ENCODE results near the gene NKAIN2.

Gene NKAIN2

GRCh38 chr6:124792386-124792785 lies 988.7 kb downstream of the NKAIN2 start:
- no peak for DNase-seq

GRCh38 chr6:124793398-124793797 lies 989.7 kb downstream of the NKAIN2 start:
- no peak for DNase-seq

GRCh38 chr6:124795643-124796463 lies 992.2 kb downstream of the NKAIN2 start:
- no peak for DNase-seq

GRCh38 chr6:124796464-124796970 lies 992.9 kb downstream of the NKAIN2 start:
- no peak for DNase-seq

GRCh38 chr6:124797224-124797623 lies 993.6 kb downstream of the NKAIN2 start:
- DNase-seq = no peak

GRCh38 chr6:124798942-124799496 lies 995.4 kb downstream of the NKAIN2 start:
- DNase-seq = no peak

- DNase-seq = no peak
Observed at GRCh38 chr6:124799638-124800037, 996.0 kb downstream of the NKAIN2 start.

GRCh38 chr6:124800222-124800621 lies 996.6 kb downstream of the NKAIN2 start:
- DNase-seq = no peak

GRCh38 chr6:124812067-124812466 lies 1008.4 kb downstream of the NKAIN2 start:
- no peak for DNase-seq

- no peak for DNase-seq
Observed at GRCh38 chr6:124819346-124819745, 1015.7 kb downstream of the NKAIN2 start.

GRCh38 chr6:124822204-124822613 lies 1018.5 kb downstream of the NKAIN2 start:
- no peak for DNase-seq

- no peak for DNase-seq
Observed at GRCh38 chr6:124822721-124823120, 1019.1 kb downstream of the NKAIN2 start.

- DNase-seq = no peak
Observed at GRCh38 chr6:124823240-124824111, 1019.8 kb downstream of the NKAIN2 start.

GRCh38 chr6:124825564-124825963 lies 1021.9 kb downstream of the NKAIN2 start:
- DNase-seq = no peak

GRCh38 chr6:124829822-124830221 lies 1026.2 kb downstream of the NKAIN2 start:
- DNase-seq = no peak

- no peak for DNase-seq
Observed at GRCh38 chr6:124830506-124830905, 1026.8 kb downstream of the NKAIN2 start.

- no peak for DNase-seq
Observed at GRCh38 chr6:124854338-124854922, 1050.8 kb downstream of the NKAIN2 start.

- no peak for DNase-seq
Observed at GRCh38 chr6:124857746-124858145, 1054.1 kb downstream of the NKAIN2 start.

- no peak for DNase-seq
Observed at GRCh38 chr6:124858564-124858963, 1054.9 kb downstream of the NKAIN2 start.

- no peak for DNase-seq
Observed at GRCh38 chr6:124859366-124859765, 1055.7 kb downstream of the NKAIN2 start.

- no peak for DNase-seq
Observed at GRCh38 chr6:124866040-124866439, 1062.4 kb downstream of the NKAIN2 start.

- no peak for DNase-seq
Observed at GRCh38 chr6:124867121-124867520, 1063.5 kb downstream of the NKAIN2 start.

- no peak for DNase-seq
Observed at GRCh38 chr6:124868481-124868880, 1064.8 kb downstream of the NKAIN2 start.

Measured in activated CD4-positive, alpha-beta T cell treated with anti-CD3 and anti-CD28 coated beads, Interleukin-2, amount 50 U/mL, for 16 hours (primary cell).